Measurements from ENCODE around the gene FRMD4A. TPM values are rescaled to one million over a fixed set of nuclear protein-coding genes. Genes with fewer than 3 reads are reported as not detected.

The FRMD4A gene
- total RNA-seq, 1 experiment from 2014 or later, result 7.0 TPM

DNA sequence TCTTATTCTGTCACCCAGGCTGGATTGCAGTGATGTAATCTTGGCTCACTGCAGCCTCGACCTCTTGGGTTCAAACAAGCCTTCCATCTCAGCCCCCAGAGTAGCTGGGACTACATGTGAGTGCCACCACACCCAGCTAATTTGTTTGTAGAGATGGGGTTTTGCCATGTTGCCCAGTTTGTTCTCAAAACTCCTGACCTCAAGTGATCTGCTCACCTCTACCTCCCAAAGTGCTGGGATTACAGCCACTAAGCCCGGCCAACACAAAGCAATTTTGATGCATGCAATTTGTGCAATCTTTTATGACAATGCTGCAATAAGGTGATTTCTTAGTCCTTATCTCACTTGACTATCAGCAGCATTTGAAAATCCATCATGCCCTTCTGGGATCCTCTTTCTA, 333.1 kb downstream of the FRMD4A start:
- Mint-ChIP-seq H3K27me3 (ENCODE audit: unreplicated experiment) (peaks cover 40% of the 10 kb centered on the region), H3K4me1 (ENCODE audit: low read depth, unreplicated experiment) (no peaks in the 10 kb centered on the region), H3K4me3 (ENCODE audit: low read depth, unreplicated experiment) (no peak overlapping the region), H3K36me3 (ENCODE audit: insufficient read depth, unreplicated experiment) (no peaks in the 10 kb centered on the region), H3K27ac (ENCODE audit: unreplicated experiment) (no peak overlapping the region), H3K9me3 (ENCODE audit: low read depth, unreplicated experiment) (peaks cover 10% of the 10 kb centered on the region)
- DNase-seq, result no peak
- intact Hi-C loops (cut with micrococcal nuclease; ENCODE audit: unreplicated experiment), result no loop called here
- CTCF ChIA-PET, result interaction anchor here (0.7 kb wide), 1 partner anchor 384 kb away, joined by 3 read pairs; no protein-coding TSS in a partner anchor
- TF ChIP-seq, protein P1, sequence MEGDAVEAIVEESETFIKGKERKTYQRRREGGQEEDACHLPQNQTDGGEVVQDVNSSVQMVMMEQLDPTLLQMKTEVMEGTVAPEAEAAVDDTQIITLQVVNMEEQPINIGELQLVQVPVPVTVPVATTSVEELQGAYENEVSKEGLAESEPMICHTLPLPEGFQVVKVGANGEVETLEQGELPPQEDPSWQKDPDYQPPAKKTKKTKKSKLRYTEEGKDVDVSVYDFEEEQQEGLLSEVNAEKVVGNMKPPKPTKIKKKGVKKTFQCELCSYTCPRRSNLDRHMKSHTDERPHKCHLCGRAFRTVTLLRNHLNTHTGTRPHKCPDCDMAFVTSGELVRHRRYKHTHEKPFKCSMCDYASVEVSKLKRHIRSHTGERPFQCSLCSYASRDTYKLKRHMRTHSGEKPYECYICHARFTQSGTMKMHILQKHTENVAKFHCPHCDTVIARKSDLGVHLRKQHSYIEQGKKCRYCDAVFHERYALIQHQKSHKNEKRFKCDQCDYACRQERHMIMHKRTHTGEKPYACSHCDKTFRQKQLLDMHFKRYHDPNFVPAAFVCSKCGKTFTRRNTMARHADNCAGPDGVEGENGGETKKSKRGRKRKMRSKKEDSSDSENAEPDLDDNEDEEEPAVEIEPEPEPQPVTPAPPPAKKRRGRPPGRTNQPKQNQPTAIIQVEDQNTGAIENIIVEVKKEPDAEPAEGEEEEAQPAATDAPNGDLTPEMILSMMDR (IDR thresholded peaks at IDR 0.05; ENCODE audit: unreplicated experiment), result no peak
- BruUV-seq (replicated peaks), result no TSS peak

DNA sequence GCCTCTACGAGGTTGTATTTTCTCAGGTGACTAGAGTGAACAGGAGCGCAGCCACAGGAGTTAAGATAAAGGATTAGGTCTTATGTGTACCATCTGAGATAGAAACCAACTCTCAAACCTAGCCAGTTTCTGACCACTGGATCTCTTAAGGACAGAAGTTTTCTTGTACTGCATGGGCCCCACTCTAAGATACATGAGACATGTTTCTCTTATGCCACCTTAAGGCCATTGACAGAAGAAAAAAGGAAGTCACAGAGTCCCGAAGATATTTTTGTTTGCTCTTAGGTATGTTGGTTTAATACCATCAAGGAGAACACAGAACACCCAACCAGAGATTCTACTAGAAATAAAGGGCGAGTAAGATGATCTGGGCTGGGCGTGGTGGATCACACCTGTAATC, 335.8 kb downstream of the FRMD4A start:
- Mint-ChIP-seq H3K27me3 (ENCODE audit: unreplicated experiment) (peaks cover 54% of the 10 kb centered on the region), H3K4me1 (ENCODE audit: low read depth, unreplicated experiment) (no peaks in the 10 kb centered on the region), H3K4me3 (ENCODE audit: low read depth, unreplicated experiment) (no peak overlapping the region), H3K36me3 (ENCODE audit: insufficient read depth, unreplicated experiment) (no peaks in the 10 kb centered on the region), H3K27ac (ENCODE audit: unreplicated experiment) (no peak overlapping the region), H3K9me3 (ENCODE audit: low read depth, unreplicated experiment) (peaks cover 10% of the 10 kb centered on the region)
- TF ChIP-seq, protein P1 (IDR thresholded peaks at IDR 0.05; ENCODE audit: unreplicated experiment), result no peak
- DNase-seq, result no peak
- intact Hi-C loops (cut with micrococcal nuclease; ENCODE audit: unreplicated experiment), result no loop called here
- BruUV-seq (replicated peaks), result no TSS peak
- CTCF ChIA-PET, result no interaction called here

DNA sequence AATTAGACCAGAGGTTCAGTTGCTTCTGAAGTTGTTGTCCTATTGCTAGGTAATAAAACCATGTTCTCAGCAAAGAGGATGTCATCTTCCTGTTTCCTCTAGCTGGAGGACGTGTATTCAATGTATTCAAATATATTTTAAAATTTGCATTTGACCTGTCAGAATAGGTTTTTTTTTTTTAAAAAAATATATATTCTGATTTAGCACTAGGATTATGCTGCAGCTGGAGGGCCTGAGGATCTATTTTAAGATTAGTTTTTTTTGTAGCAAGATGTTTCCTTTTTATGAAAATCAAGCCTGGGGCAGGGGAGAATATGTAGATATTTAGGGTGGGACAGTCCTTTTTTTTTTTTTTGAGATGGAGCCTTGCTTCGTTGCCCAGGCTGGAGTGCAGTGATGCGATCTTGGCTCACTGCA, 337.0 kb downstream of the FRMD4A start:
- TF ChIP-seq, protein P1 (IDR thresholded peaks at IDR 0.05; ENCODE audit: unreplicated experiment), result no peak
- intact Hi-C loops (cut with micrococcal nuclease; ENCODE audit: unreplicated experiment), result no loop called here
- no peak overlapping the region for H3K27ac Mint-ChIP-seq (ENCODE audit: unreplicated experiment)
- H3K4me1 Mint-ChIP-seq (ENCODE audit: low read depth, unreplicated experiment), result no peaks in the 10 kb centered on the region
- CTCF ChIA-PET, result interaction anchor here (0.6 to 0.7 kb wide), 3 partner anchors 21 to 208 kb away, joined by 3 read pairs; no protein-coding TSS in a partner anchor
- no peaks in the 10 kb centered on the region for H3K36me3 Mint-ChIP-seq (ENCODE audit: insufficient read depth, unreplicated experiment)
- peaks cover 45% of the 10 kb centered on the region for H3K27me3 Mint-ChIP-seq (ENCODE audit: unreplicated experiment)
- DNase-seq, result no peak
- peaks cover 4% of the 10 kb centered on the region for H3K9me3 Mint-ChIP-seq (ENCODE audit: low read depth, unreplicated experiment)
- no peak overlapping the region for H3K4me3 Mint-ChIP-seq (ENCODE audit: low read depth, unreplicated experiment)
- BruUV-seq (replicated peaks), result no TSS peak

DNA sequence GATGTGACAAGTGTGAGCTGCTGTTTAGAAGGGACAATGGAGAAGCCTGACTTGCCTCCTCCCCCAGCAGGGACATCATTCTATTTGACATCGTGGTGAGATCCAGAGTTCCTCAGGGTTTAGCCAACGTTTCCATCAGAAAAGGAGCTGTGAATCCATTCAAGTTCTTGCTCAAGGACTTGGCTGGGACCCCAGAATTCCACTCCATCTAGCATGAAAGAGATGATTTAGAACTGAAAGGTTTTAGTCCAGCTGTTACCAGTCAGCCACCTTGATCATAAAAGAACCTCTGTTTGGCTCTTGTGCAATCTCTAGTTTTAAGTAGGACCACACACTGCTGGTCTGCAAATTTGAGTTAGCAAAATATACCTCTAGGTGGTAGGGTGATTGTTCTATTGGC, 337.6 kb downstream of the FRMD4A start:
- no peak for DNase-seq
- CTCF ChIA-PET, result interaction anchor here (0.6 kb wide), 1 partner anchor 209 kb away, joined by 3 read pairs; no protein-coding TSS in a partner anchor
- Mint-ChIP-seq H3K4me1 (ENCODE audit: low read depth, unreplicated experiment) (no peaks in the 10 kb centered on the region), H3K36me3 (ENCODE audit: insufficient read depth, unreplicated experiment) (no peaks in the 10 kb centered on the region), H3K9me3 (ENCODE audit: low read depth, unreplicated experiment) (no peaks in the 10 kb centered on the region), H3K27me3 (ENCODE audit: unreplicated experiment) (peaks cover 40% of the 10 kb centered on the region), H3K4me3 (ENCODE audit: low read depth, unreplicated experiment) (no peak overlapping the region), H3K27ac (ENCODE audit: unreplicated experiment) (no peak overlapping the region)
- TF ChIP-seq, protein P1 (IDR thresholded peaks at IDR 0.05; ENCODE audit: unreplicated experiment), result no peak
- intact Hi-C loops (cut with micrococcal nuclease; ENCODE audit: unreplicated experiment), result no loop called here
- BruUV-seq (replicated peaks), result no TSS peak
